ENCODE measurements around the gene RNF114. TPM values are rescaled to one million over a fixed set of nuclear protein-coding genes. Genes with fewer than 3 reads are reported as not detected.

Gene RNF114
- total and polyA plus RNA-seq, 12 donors = 26.9 to 201 (median 68.9) TPM

- Histone ChIP-seq H3K27me3 (no peaks in the 10 kb centered on the region), H3K27ac (no peak overlapping the region), H3K36me3 (replicated peaks in 1 of 2) (peaks cover 0 to 92% of the 10 kb centered on the region in 2 donors), H3K9me3 (replicated peaks in 1 of 3) (no peaks in the 10 kb centered on the region), H3K4me1 (replicated peaks in 1 of 2) (peaks cover 0 to 21% of the 10 kb centered on the region in 2 donors), H3K4me3 (no peak overlapping the region)
- WGBS, 4 donors = 94 to 98% (median 95%) methylated on average over 9 to 10 of the region's 10 CpGs
- peak in 1 of 7 donors; percentile 37 for DNase-seq
- intact Hi-C loops (cut with DNase I) = no loop called here
- no peak for TF ChIP-seq POLR2A (IDR thresholded peaks at IDR 0.05)
- TF ChIP-seq, protein P1, sequence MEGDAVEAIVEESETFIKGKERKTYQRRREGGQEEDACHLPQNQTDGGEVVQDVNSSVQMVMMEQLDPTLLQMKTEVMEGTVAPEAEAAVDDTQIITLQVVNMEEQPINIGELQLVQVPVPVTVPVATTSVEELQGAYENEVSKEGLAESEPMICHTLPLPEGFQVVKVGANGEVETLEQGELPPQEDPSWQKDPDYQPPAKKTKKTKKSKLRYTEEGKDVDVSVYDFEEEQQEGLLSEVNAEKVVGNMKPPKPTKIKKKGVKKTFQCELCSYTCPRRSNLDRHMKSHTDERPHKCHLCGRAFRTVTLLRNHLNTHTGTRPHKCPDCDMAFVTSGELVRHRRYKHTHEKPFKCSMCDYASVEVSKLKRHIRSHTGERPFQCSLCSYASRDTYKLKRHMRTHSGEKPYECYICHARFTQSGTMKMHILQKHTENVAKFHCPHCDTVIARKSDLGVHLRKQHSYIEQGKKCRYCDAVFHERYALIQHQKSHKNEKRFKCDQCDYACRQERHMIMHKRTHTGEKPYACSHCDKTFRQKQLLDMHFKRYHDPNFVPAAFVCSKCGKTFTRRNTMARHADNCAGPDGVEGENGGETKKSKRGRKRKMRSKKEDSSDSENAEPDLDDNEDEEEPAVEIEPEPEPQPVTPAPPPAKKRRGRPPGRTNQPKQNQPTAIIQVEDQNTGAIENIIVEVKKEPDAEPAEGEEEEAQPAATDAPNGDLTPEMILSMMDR (IDR thresholded peaks at IDR 0.05) = no peak
Observed at GRCh38 chr20:49945701-49946477, 9.7 kb downstream of the RNF114 start.

DNA sequence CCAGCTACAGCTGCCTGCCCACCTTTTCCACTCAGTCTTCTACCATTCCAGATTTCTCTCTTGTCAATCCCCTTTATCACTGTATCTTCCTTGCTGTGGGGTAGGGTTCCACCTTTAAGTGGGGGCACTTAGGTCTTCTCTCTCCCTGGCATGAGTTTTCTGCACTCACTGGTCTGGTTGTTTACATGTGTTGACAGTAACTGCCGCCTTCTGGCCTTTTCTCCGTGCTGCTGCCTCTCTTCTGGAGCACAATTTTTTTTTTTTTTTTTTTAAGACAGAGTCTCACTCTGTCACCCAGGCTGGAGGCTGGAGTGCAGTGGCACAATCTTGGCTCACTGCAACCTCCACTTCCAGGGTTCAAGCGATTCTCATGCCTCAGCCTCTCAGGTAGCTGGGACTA lies 12.0 kb downstream of the RNF114 start:
- Histone ChIP-seq H3K36me3 (replicated peaks in 1 of 2) (peaks cover 0 to 92% of the 10 kb centered on the region in 2 donors), H3K9me3 (replicated peaks in 1 of 3) (no peaks in the 10 kb centered on the region), H3K4me1 (replicated peaks in 1 of 2) (peaks cover 0 to 26% of the 10 kb centered on the region in 2 donors), H3K27ac (no peak overlapping the region), H3K4me3 (no peak overlapping the region), H3K27me3 (no peaks in the 10 kb centered on the region)
- no peak for DNase-seq
- TF ChIP-seq, protein P1 (IDR thresholded peaks at IDR 0.05) = no peak
- no peak for TF ChIP-seq POLR2A (IDR thresholded peaks at IDR 0.05)
- intact Hi-C loops (cut with DNase I) = no loop called here
- WGBS, 4 donors = 81 to 91% (median 86%) methylated on average over 3 of the region's 3 CpGs

DNA sequence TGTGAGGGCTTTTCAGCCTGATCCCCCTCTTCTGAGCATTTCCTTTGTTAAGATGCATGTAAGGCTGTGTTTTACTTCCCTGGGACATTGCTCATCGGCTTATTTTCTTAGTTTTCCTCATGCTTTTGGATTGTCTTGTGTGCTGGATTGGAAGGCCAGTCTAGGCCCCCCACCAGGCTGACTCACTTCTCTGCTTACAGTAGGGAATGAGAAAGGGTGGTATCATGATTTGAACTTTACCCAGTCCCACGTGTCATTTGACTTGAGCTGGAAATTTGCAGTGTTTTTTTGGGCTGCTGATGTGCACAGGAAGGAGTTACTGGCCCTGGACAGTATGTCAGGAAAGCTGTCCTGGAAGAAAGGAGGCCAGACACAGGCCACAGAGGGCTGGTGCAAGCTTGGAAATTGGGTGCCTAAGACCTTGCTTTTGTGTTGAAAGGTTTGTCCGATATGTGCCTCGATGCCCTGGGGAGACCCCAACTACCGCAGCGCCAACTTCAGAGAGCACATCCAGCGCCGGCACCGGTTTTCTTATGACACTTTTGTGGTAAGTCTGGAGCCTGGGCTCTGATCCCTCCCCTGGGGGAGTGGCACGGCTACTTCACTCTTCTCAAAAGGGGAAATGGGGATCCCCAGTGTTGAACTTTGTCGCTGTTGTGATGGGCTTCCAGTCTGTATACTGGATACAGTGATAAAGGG lies 12.8 kb downstream of the RNF114 start:
- TF ChIP-seq, protein P1 (IDR thresholded peaks at IDR 0.05) = no peak
- TF ChIP-seq POLR2A (IDR thresholded peaks at IDR 0.05) = no peak
- Histone ChIP-seq H3K4me1 (replicated peaks in 1 of 2) (peaks cover 0 to 25% of the 10 kb centered on the region in 2 donors), H3K36me3 (replicated peaks in 1 of 2) (peaks cover 0 to 94% of the 10 kb centered on the region in 2 donors), H3K27ac (no peak overlapping the region), H3K4me3 (no peak overlapping the region), H3K9me3 (replicated peaks in 1 of 3) (no peaks in the 10 kb centered on the region), H3K27me3 (no peaks in the 10 kb centered on the region)
- WGBS, 4 donors = 89 to 93% (median 92%) methylated on average over 11 of the region's 11 CpGs
- intact Hi-C loops (cut with DNase I) = no loop called here
- no peak for DNase-seq

- no peak for TF ChIP-seq POLR2A (IDR thresholded peaks at IDR 0.05)
- TF ChIP-seq, protein P1 (IDR thresholded peaks at IDR 0.05) = no peak
- no peak overlapping the region for H3K4me3 ChIP-seq
- no peaks in the 10 kb centered on the region for H3K27me3 ChIP-seq
- intact Hi-C loops (cut with DNase I) = no loop called here
- DNase-seq = no peak
- H3K27ac ChIP-seq = no peak overlapping the region
- WGBS, 4 donors = 75 to 86% (median 80%) methylated on average over 4 of the region's 4 CpGs
- H3K9me3 ChIP-seq (replicated peaks in 1 of 3) = no peaks in the 10 kb centered on the region
- peaks cover 0 to 9% of the 10 kb centered on the region in 2 donors for H3K4me1 ChIP-seq (replicated peaks in 1 of 2)
- H3K36me3 ChIP-seq (replicated peaks in 1 of 2) = peaks cover 0 to 92% of the 10 kb centered on the region in 2 donors
Observed at GRCh38 chr20:49951151-49951550, 15.0 kb downstream of the RNF114 start.
